Left ventricle myocardium inferior (tissue), 1 donor: ENCODE data around the gene MED12L. TPM values are rescaled to one million over a fixed set of nuclear protein-coding genes. Genes with fewer than 3 reads are reported as not detected.

Source experiments
- DNase-seq: peaks from one replicate; pipeline ENCODE4 v3.0.0-alpha.2; 2020
- H3K27ac ChIP-seq: fragments of 200-600 bp; replicated peaks from 2 replicates; pipeline ENCODE4 v1.8.0; 2021
- H3K27me3 ChIP-seq: fragments of 200-600 bp; 2 replicates; pipeline ENCODE4 v1.8.0; 2021; ENCODE audit warnings: low read depth
- H3K36me3 ChIP-seq: fragments of 200-600 bp; 2 replicates; pipeline ENCODE4 v1.8.0; 2021
- H3K4me1 ChIP-seq: fragments of 200-600 bp; 2 replicates; pipeline ENCODE4 v1.8.0; 2021
- H3K4me3 ChIP-seq: fragments of 200-600 bp; 2 replicates; pipeline ENCODE4 v1.8.0; 2021; ENCODE audit warnings: mild to moderate bottlenecking, moderate library complexity
- H3K9me3 ChIP-seq: fragments of 200-600 bp; replicated peaks from 2 replicates; pipeline ENCODE4 v1.8.0; 2021
- CTCF ChIP-seq: fragments of 200-600 bp; IDR thresholded peaks from 2 replicates; pipeline ENCODE4 v1.8.0; 2021; ENCODE audit warnings: antibody characterized with exemption, mild to moderate bottlenecking, borderline replicate concordance
- intact Hi-C: fragments of 100-400 bp; cut with micrococcal nuclease; formaldehyde crosslinking; loops from one replicate; pipeline ENCODE4 v1.11.0; 2022
- long read RNA-seq: library from polyadenylated mRNA; unstranded; transcript quantifications from one replicate; pipeline ENCODE4 v2.0.0, GENCODE V29; 2021
- total RNA-seq: library from RNA; stranded (reverse); fragmentation: NEBNext Ultra II Directional; extraction: Animal tissue kit (Norgen Biotek cat#: 25700); gene quantifications from one replicate; pipeline ENCODE4 v1.2.1, GENCODE V29; 2021
- donor health status: DM: no; HTN: yes; CAD: no; lungs with severe emphysema.

Gene MED12L
- total RNA-seq: 0.82 TPM
- long read RNA-seq: 0 reads

GRCh38 chr3:151085227-151085888 lies at the start of gene MED12L:
Gene MED12L (plus strand): TSS chr3:151085664. CDS start chr3:151086927, 1,263 bp downstream.
- Histone ChIP-seq H3K36me3 (no peaks in the 10 kb centered on the region), H3K4me1 (peaks cover 27% of the 10 kb centered on the region), H3K4me3 (peak within 1 kb of the TSS; percentile 80), H3K27ac (peak within 1 kb of the TSS; percentile 38), H3K9me3 (no peaks in the 10 kb centered on the region), H3K27me3 (peaks cover 70% of the 10 kb centered on the region)
- intact Hi-C loops: no loop called here
- DNase-seq: peak; percentile 68
- no peak for TF ChIP-seq CTCF

GRCh38 chr3:151037746-151038477 lies 47.6 kb upstream of the MED12L start:
- no peaks in the 10 kb centered on the region for H3K4me1 ChIP-seq
- H3K27me3 ChIP-seq: no peaks in the 10 kb centered on the region
- intact Hi-C loops: no loop called here
- no peaks in the 10 kb centered on the region for H3K36me3 ChIP-seq
- no peak for TF ChIP-seq CTCF
- H3K4me3 ChIP-seq: no peak overlapping the region
- no peak overlapping the region for H3K27ac ChIP-seq
- peak; percentile 18 for DNase-seq
- H3K9me3 ChIP-seq: no peaks in the 10 kb centered on the region

- H3K9me3 ChIP-seq: no peaks in the 10 kb centered on the region
- H3K4me1 ChIP-seq: no peaks in the 10 kb centered on the region
- no peak for TF ChIP-seq CTCF
- no peaks in the 10 kb centered on the region for H3K36me3 ChIP-seq
- no peak for DNase-seq
- no peak overlapping the region for H3K27ac ChIP-seq
- H3K4me3 ChIP-seq: no peak overlapping the region
- intact Hi-C loops: no loop called here
- H3K27me3 ChIP-seq: no peaks in the 10 kb centered on the region
Observed at GRCh38 chr3:151044706-151045105, 40.8 kb upstream of the MED12L start.

GRCh38 chr3:151047636-151048035 lies 37.8 kb upstream of the MED12L start:
- TF ChIP-seq CTCF: no peak
- Histone ChIP-seq H3K4me1 (no peaks in the 10 kb centered on the region), H3K9me3 (no peaks in the 10 kb centered on the region), H3K4me3 (no peak overlapping the region), H3K27ac (no peak overlapping the region), H3K36me3 (no peaks in the 10 kb centered on the region), H3K27me3 (no peaks in the 10 kb centered on the region)
- intact Hi-C loops: no loop called here
- DNase-seq: no peak

GRCh38 chr3:151051533-151051932 lies 33.9 kb upstream of the MED12L start:
- H3K9me3 ChIP-seq: no peaks in the 10 kb centered on the region
- H3K4me1 ChIP-seq: no peaks in the 10 kb centered on the region
- H3K4me3 ChIP-seq: no peak overlapping the region
- H3K27ac ChIP-seq: no peak overlapping the region
- DNase-seq: no peak
- peaks cover 20% of the 10 kb centered on the region for H3K27me3 ChIP-seq
- H3K36me3 ChIP-seq: no peaks in the 10 kb centered on the region
- no peak for TF ChIP-seq CTCF
- intact Hi-C loops: no loop called here
